Loucy (cell line): ENCODE data around the gene TIPIN.

Experiments
- CTCF ChIP-seq: fragments of 200-600 bp; sonication (generic); conservative IDR thresholded peaks from 2 replicates; pipeline ENCODE4 v1.5.1; 2014; ENCODE audit warnings: mild to moderate bottlenecking, antibody characterized with exemption, low read length
- EZH2phosphoT487 ChIP-seq: fragments of 200-600 bp; IDR thresholded peaks from 2 replicates; pipeline ENCODE4 v1.6.1; 2018; ENCODE audit warnings: antibody characterized with exemption, mild to moderate bottlenecking, moderate library complexity, borderline replicate concordance

DNA sequence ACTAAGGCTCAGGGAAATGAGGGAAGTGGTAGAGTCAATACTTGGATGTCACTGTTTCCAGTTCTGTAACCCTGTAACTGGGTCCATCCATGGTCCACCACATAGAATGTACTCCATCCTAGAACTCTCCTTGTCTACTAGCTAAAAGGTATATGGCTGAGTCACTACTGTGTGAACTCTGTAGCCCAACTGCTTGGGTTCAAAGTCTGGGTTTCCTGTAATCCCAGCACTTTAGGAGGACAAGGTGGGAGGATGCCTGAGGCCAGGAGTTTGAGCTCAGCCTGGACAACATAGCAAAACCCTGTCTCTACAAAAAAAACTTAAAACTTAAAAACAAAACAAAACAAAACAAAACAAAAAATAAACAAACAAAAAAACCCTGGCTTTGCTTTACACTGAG, 68.4 kb downstream of the TIPIN start:
- TF ChIP-seq CTCF, result no peak
- TF ChIP-seq EZH2phosphoT487, result no peak
